Esophagus muscularis mucosa (tissue), 4 donors: Measurements from ENCODE around the gene SH3TC2. TPM values are rescaled to one million over a fixed set of nuclear protein-coding genes. Genes with fewer than 3 reads are reported as not detected.

ENCODE experiments used
- DNase-seq: peaks from one replicate; pipeline ENCODE4 v3.0.0-alpha.2; 2017; ENCODE audit errors: extremely low spot score
- H3K27ac ChIP-seq, 4 donors: fragments of 200-600 bp; sonication (generic); replicated peaks in 1 of 4; 1 replicate in 3 of 4; 2 replicates in 1 of 4; pipeline ENCODE4 v1.5.1; 2016 to 2019; ENCODE audit warnings: mild to moderate bottlenecking in 1 of 4
- H3K27me3 ChIP-seq, 4 donors: fragments of 200-600 bp; sonication (generic); one replicate each; pipeline versions ENCODE4 v1.5.1 to v1.6.0; 2016 to 2019
- H3K36me3 ChIP-seq, 4 donors: fragments of 200-600 bp; sonication (generic); one replicate each; pipeline ENCODE4 v1.5.1; 2016 to 2019
- H3K4me1 ChIP-seq, 4 donors: fragments of 200-600 bp; sonication (generic); one replicate each; pipeline ENCODE4 v1.5.1; 2016 to 2019
- H3K4me3 ChIP-seq, 4 donors: fragments of 200-600 bp; sonication (generic); 1 replicate in 2 of 4; 2 replicates in 2 of 4; pipeline ENCODE4 v1.5.1; 2016 to 2019; ENCODE audit warnings: mild to moderate bottlenecking in 4 of 4, moderate library complexity in 1 of 4
- H3K9me3 ChIP-seq, 4 donors: fragments of 200-600 bp; sonication (generic); 1 replicate in 3 of 4; 2 replicates in 1 of 4; pipeline ENCODE4 v1.5.1; 2016 to 2019
- EP300 ChIP-seq: sonication (generic); formaldehyde crosslinking; IDR thresholded peaks from one replicate; pipeline ENCODE4 v1.6.1; 2017; ENCODE audit warnings: antibody characterized with exemption
- POLR2A ChIP-seq: fragments of 450-650 bp; IDR thresholded peaks from one replicate; pipeline ENCODE4 v1.6.1; 2017; ENCODE audit warnings: antibody characterized with exemption, moderate library complexity, mild to moderate bottlenecking, low read depth
- POLR2AphosphoS5 ChIP-seq, 2 donors: sonication (generic); formaldehyde crosslinking; IDR thresholded peaks; one replicate each; pipeline ENCODE4 v1.6.1; 2017; ENCODE audit warnings: antibody characterized with exemption in 2 of 2
- WGBS: methylation state at CpG from one replicate; pipeline ENCODE4 v1.1.5; 2018; 5-methylcytosine and 5-hydroxymethylcytosine counted together
- intact Hi-C: fragments of 100-400 bp; cut with DNase I; formaldehyde crosslinking; loops from one replicate; pipeline ENCODE4 v1.15.1; 2023
- total RNA-seq, 4 donors: library from RNA; depleted of rRNA; stranded (reverse); fragments of >200 nt; gene quantifications; one replicate each; pipeline versions ENCODE4 v1.1.0 to v1.2.1, GENCODE V29; 2016
- TF ChIP-seq, protein P1 (sequence below), 3 experiments: fragments of 200-600 bp in 2 of 3; fragments of 450-650 bp in 1 of 3; sonication (generic) in 2 of 3; IDR thresholded peaks; one replicate each; pipeline ENCODE4 v1.5.1; 2017 to 2019; ENCODE audit warnings: antibody characterized with exemption in 3 of 3, mild to moderate bottlenecking in 2 of 3, moderate library complexity in 1 of 3

SH3TC2 gene
- total RNA-seq, 4 donors from 2014 or later: 0.84 to 2.4 (median 1.7) TPM

DNA sequence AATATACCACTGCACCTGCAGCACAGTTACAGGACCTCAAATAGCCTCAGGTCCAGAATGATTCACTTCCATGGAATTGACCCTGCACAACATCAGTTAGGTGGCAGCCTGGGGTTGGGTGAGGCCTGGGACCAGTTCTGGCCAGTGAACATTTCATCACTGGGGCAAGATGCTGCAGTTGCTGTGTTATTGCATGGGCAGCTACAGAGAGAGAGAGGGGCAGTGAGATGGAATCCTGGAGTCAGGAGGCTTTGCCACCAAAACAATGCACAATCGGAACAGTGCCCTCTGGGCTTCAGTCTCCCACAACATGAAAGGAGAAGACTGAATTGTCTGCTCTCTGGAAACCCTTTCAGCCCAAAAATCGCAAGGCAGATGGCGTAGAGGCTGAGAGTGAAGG is 51.8 kb downstream of the SH3TC2 start:
- Histone ChIP-seq H3K9me3 (no peaks in the 10 kb centered on the region), H3K27me3 (no peaks in the 10 kb centered on the region), H3K4me1 (peaks cover 0 to 2% (median 0%) of the 10 kb centered on the region in 4 donors), H3K27ac (no peak overlapping the region), H3K36me3 (no peaks in the 10 kb centered on the region), H3K4me3 (no peak overlapping the region)
- 100% methylated on average over 3 of the region's 3 CpGs for WGBS
- intact Hi-C loops: loop anchor here (10.0 kb wide), 1 partner anchor 104 kb away; no protein-coding TSS in a partner anchor
- TF ChIP-seq POLR2A: no peak
- TF ChIP-seq, protein P1, sequence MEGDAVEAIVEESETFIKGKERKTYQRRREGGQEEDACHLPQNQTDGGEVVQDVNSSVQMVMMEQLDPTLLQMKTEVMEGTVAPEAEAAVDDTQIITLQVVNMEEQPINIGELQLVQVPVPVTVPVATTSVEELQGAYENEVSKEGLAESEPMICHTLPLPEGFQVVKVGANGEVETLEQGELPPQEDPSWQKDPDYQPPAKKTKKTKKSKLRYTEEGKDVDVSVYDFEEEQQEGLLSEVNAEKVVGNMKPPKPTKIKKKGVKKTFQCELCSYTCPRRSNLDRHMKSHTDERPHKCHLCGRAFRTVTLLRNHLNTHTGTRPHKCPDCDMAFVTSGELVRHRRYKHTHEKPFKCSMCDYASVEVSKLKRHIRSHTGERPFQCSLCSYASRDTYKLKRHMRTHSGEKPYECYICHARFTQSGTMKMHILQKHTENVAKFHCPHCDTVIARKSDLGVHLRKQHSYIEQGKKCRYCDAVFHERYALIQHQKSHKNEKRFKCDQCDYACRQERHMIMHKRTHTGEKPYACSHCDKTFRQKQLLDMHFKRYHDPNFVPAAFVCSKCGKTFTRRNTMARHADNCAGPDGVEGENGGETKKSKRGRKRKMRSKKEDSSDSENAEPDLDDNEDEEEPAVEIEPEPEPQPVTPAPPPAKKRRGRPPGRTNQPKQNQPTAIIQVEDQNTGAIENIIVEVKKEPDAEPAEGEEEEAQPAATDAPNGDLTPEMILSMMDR (IDR thresholded peaks at IDR 0.05): no peak
- no peak for TF ChIP-seq POLR2AphosphoS5 (IDR thresholded peaks at IDR 0.05)
- no peak for TF ChIP-seq EP300
- peak; percentile 57 for DNase-seq

DNA sequence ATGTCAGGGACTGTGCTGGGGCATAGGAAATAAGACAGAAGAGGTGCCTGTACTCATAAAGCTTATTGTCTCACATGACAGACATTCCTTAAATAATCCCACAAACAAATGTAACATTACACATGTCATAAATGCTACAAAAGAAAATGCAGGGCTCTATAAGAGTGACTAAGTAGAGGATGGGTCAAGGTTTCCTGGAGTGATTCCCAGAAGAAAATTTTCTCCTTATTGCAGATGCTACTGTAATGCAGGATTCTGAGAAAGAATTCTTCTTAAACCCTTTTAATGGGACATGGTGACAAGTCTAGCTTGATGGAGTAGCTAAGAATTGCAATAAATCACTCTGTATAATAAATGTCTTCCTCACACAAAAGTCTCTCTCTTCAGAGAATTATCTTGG is 55.7 kb downstream of the SH3TC2 start:
- intact Hi-C loops: no loop called here
- Histone ChIP-seq H3K27ac (no peak overlapping the region), H3K4me3 (no peak overlapping the region), H3K9me3 (no peaks in the 10 kb centered on the region), H3K36me3 (no peaks in the 10 kb centered on the region), H3K27me3 (no peaks in the 10 kb centered on the region), H3K4me1 (peaks cover 0 to 3% (median under 1%) of the 10 kb centered on the region in 4 donors)
- DNase-seq: no peak
- TF ChIP-seq EP300: no peak
- no peak for TF ChIP-seq POLR2AphosphoS5 (IDR thresholded peaks at IDR 0.05)
- TF ChIP-seq POLR2A: no peak
- TF ChIP-seq, protein P1 (IDR thresholded peaks at IDR 0.05): no peak

DNA sequence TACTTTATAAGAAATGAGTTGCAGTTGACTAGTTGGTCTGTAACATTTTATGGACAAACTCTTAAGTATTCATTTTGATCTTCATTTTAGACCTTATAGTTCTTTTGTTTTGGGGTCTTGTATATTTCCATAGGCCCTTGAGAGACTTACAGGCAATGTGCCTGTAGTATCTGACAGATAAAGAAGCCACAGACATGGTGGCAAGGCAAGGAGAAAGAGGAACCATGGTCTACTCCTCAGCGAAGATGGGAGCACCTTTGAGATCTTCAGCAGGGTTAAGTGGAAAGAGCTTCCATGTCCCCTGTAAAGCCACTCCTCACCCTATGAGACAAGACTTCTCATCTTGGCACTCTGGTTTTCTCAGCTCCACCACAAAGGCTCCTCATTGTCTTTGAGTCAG is 56.4 kb downstream of the SH3TC2 start:
- no peaks in the 10 kb centered on the region for H3K27me3 ChIP-seq
- H3K4me3 ChIP-seq: no peak overlapping the region
- no peak for DNase-seq
- no peak overlapping the region for H3K27ac ChIP-seq
- H3K9me3 ChIP-seq: no peaks in the 10 kb centered on the region
- peaks cover 0 to 8% (median 3%) of the 10 kb centered on the region in 4 donors for H3K4me1 ChIP-seq
- H3K36me3 ChIP-seq: no peaks in the 10 kb centered on the region
- 100% methylated on average over 1 of the region's 1 CpG for WGBS
- TF ChIP-seq EP300: no peak
- TF ChIP-seq, protein P1 (IDR thresholded peaks at IDR 0.05): no peak
- no peak for TF ChIP-seq POLR2AphosphoS5 (IDR thresholded peaks at IDR 0.05)
- TF ChIP-seq POLR2A: no peak
- intact Hi-C loops: no loop called here

DNA sequence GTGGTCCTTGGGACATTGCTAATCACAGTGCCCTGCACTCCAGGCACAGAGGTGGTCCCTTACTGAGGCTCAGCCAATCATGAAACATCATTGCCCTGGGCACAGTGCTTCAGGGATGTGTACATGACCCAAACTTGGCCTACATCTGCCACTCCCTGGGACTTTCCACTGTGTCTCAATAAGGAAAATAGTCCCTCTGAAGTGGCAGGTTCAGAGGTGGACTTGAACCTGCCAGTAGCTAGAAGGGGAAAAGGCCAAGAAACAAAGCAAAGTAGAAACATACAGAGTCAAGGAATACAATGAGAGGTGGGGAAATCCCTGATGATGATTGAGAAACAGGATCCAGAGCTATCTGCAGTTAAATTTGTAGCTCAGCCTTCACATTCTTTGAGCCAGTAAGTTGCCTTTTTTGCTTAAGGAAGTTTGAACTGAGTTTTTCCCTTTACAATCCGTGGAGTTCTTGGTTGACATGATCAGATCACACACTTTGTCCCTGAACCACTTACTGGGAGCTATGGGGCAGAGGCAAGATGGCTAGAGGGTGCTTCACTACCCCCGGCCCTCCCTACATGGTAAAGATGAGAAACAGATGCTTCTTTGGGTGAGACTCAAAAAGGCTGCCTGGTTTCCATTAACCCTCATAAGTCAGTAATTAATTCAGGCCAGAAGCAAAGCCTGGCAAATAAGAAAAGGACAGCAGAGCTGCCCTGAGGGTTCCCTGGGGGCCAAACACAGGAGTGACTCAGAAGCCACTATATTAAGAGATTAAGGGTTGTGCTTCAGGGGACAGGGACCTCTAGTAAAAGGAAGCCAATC is 57.6 kb downstream of the SH3TC2 start:
- no peaks in the 10 kb centered on the region for H3K36me3 ChIP-seq
- H3K9me3 ChIP-seq: no peaks in the 10 kb centered on the region
- intact Hi-C loops: no loop called here
- H3K4me1 ChIP-seq: peaks cover 0 to 8% (median 3%) of the 10 kb centered on the region in 4 donors
- H3K4me3 ChIP-seq: no peak overlapping the region
- 46% methylated on average over 2 of the region's 2 CpGs for WGBS
- peak; percentile 75 for DNase-seq
- no peaks in the 10 kb centered on the region for H3K27me3 ChIP-seq
- H3K27ac ChIP-seq: no peak overlapping the region
- TF ChIP-seq EP300 (no peak), POLR2AphosphoS5 (IDR thresholded peaks at IDR 0.05) (no peak), POLR2A (no peak)
- TF ChIP-seq, protein P1 (IDR thresholded peaks at IDR 0.05): no peak

DNA sequence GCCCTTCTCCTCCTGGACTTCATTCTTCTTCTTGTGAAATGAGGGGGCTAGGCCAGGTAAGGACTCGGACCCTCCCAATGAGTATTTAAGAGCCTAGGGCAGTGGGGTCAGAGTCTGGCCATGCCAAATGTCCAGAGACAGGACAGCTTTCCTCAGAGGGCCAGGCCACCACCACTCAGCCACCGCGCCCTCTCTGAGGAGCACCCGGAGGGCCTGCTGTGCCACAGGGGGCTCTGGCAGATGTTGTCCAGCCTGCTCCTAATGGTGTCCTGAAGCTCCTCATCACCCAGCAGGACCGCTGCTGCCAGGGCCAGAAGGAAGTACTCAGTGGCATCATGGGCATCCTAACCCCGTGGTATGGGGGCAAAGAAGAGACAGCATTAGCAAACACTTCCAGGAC is 58.3 kb downstream of the SH3TC2 start:
- no peak overlapping the region for H3K4me3 ChIP-seq
- H3K9me3 ChIP-seq: no peaks in the 10 kb centered on the region
- intact Hi-C loops: no loop called here
- H3K36me3 ChIP-seq: no peaks in the 10 kb centered on the region
- DNase-seq: no peak
- TF ChIP-seq POLR2A: no peak
- TF ChIP-seq, protein P1 (IDR thresholded peaks at IDR 0.05): no peak
- no peak for TF ChIP-seq EP300
- no peak for TF ChIP-seq POLR2AphosphoS5 (IDR thresholded peaks at IDR 0.05)
- H3K4me1 ChIP-seq: peaks cover 0 to 8% (median 3%) of the 10 kb centered on the region in 4 donors
- 94% methylated on average over 2 of the region's 6 CpGs for WGBS
- H3K27ac ChIP-seq: no peak overlapping the region
- no peaks in the 10 kb centered on the region for H3K27me3 ChIP-seq
